ENCODE results near the gene OPN1SW.

The OPN1SW gene

GRCh38 chr7:128732521-128733277, 42.9 kb downstream of the OPN1SW start:
- DNase-seq (ENCODE audit: low spot score), result no peak

- no peak for DNase-seq (ENCODE audit: low spot score)
Observed at GRCh38 chr7:128731184-128731583, 44.4 kb downstream of the OPN1SW start.

GRCh38 chr7:128729494-128729893, 46.1 kb downstream of the OPN1SW start:
- no peak for DNase-seq (ENCODE audit: low spot score)

- no peak for DNase-seq (ENCODE audit: low spot score)
Observed at GRCh38 chr7:128728598-128728997, 47.0 kb downstream of the OPN1SW start.

GRCh38 chr7:128727239-128727638, 48.4 kb downstream of the OPN1SW start:
- no peak for DNase-seq (ENCODE audit: low spot score)

- DNase-seq (ENCODE audit: low spot score), result no peak
Observed at GRCh38 chr7:128726737-128727072, 48.9 kb downstream of the OPN1SW start.

GRCh38 chr7:128726059-128726736, 49.4 kb downstream of the OPN1SW start:
- no peak for DNase-seq (ENCODE audit: low spot score)

- no peak for DNase-seq (ENCODE audit: low spot score)
Observed at GRCh38 chr7:128725531-128725930, 50.1 kb downstream of the OPN1SW start.

- DNase-seq (ENCODE audit: low spot score), result no peak
Observed at GRCh38 chr7:128724743-128725142, 50.9 kb downstream of the OPN1SW start.

Data from hematopoietic multipotent progenitor cell treated with erythropoietin and hydrocortisone succinate and interleukin-3 and kit ligand, for 15 days (in vitro differentiated cells).